ENCODE measurements around the gene ERLIN1.

Gene ERLIN1

DNA sequence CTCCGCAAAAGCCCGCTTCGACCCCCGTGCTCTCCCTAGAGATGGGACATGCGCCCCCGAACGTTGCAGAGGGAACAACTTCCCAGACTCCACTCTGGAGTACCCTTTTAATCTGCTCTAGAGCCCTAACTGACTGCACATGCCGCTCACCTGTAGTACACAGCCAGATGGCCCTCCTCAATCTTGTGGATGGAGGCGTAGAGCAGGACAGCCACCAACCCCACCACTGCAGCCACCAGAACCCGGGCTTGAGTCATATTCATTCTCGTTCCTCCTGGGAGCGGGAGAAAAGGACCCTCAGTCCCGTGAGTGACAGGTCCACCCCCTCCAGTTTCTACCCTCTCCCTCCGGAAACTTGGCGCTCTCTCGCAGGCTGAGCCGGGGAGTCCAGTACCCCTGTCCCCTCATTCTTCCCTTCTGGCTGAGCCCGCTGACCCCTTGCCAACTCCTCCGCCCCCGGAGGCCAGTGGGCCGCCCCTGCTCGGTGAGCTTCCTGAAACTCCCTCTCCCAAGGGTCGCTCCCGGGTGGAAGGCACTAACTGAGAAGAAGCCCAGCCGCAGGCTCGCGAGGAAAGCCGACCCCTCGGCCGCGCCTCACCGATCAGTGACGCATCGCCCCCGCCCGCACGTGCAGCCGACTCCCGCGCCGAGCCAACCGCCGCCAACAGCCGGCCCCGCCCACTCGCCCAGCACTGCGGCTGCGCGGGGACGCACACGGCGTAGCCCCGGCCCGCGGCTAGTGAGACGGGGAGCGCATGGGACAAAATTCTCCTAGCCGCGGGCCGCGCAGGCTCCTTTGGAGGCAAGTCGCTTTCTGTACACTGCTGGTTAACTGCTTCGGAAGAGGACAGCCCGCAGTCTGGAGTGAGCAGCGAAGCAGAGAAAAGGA is at the start of gene ERLIN1:
Gene ERLIN1, minus strand, starts transcription at position 666 of the 889 bp plus-strand sequence. Its CDS starts 403 bp downstream, at position 263.
- DNase-seq, result peak; percentile 81 to 98 (median 85)
- intact Hi-C loops (cut with DNase I), result loop anchor here (1.0 kb wide), 1 partner anchor 82 kb away; the partner anchor contains the start of gene CWF19L1

GRCh38 chr10:100232101-100232500 is 46.3 kb upstream of the ERLIN1 start:
- no peak for DNase-seq
- intact Hi-C loops (cut with DNase I), result no loop called here

GRCh38 chr10:100229819-100230422 is 44.1 kb upstream of the ERLIN1 start:
- intact Hi-C loops (cut with DNase I), result no loop called here

GRCh38 chr10:100223879-100224278 is 38.0 kb upstream of the ERLIN1 start:
- intact Hi-C loops (cut with DNase I), result no loop called here
- no peak for DNase-seq

More at GRCh38 chr10:100229819-100230422, 44.1 kb upstream of the ERLIN1 start:
- no peak for DNase-seq

GRCh38 chr10:100222529-100222928 is 36.7 kb upstream of the ERLIN1 start:
- intact Hi-C loops (cut with DNase I), result no loop called here

GRCh38 chr10:100216006-100216405 is 30.2 kb upstream of the ERLIN1 start:
- DNase-seq, result no peak
- intact Hi-C loops (cut with DNase I), result no loop called here

More at GRCh38 chr10:100222529-100222928, 36.7 kb upstream of the ERLIN1 start:
- no peak for DNase-seq

GRCh38 chr10:100209303-100209702 is 23.5 kb upstream of the ERLIN1 start:
- no peak for DNase-seq
- intact Hi-C loops (cut with DNase I), result no loop called here

- DNase-seq, result no peak
These were observed 22.4 kb upstream of the ERLIN1 start for GRCh38 chr10:100208276-100208675.

DNA sequence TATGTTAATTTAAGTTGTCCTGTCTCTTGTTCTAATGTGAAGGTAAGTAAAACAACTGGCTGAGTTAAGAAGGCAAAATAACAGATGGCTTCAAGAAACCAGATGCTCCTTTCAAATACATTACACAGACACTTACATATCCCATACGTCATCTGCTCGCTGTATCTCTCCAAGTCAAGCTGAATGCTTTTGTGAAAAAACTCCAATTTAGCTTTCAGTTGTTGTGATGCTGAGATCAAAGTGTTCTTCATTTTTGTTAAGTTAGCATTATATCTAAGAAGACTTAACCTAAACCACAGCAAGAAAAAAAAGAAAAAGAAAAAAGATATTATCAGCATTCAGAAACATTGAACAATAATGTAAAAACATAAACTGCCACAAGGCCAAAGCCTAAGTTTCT is 18.5 kb upstream of the ERLIN1 start:
- no peak for DNase-seq
- intact Hi-C loops (cut with DNase I), result no loop called here

More at GRCh38 chr10:100208276-100208675, 22.4 kb upstream of the ERLIN1 start:
- intact Hi-C loops (cut with DNase I), result no loop called here

DNA sequence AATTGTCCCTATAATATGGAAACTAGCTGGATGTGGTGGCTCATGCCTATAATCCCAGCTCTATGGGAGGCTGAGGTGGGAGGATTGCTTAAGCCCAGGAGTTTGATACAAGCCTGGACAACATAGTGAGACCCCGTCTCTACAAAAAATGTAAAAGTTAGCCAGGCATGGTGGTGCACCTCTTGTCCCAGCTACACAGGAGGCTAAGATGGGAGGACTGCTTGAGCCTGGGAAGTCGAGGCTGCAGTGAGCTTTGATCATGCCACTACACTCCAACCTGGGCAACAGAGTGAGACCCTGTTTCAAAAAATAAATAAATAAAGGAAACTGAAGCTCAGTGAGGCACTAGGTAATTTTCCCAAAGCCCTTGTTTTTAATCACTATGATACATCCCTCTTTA is 15.7 kb upstream of the ERLIN1 start:
- DNase-seq, result no peak
- intact Hi-C loops (cut with DNase I), result no loop called here

DNA sequence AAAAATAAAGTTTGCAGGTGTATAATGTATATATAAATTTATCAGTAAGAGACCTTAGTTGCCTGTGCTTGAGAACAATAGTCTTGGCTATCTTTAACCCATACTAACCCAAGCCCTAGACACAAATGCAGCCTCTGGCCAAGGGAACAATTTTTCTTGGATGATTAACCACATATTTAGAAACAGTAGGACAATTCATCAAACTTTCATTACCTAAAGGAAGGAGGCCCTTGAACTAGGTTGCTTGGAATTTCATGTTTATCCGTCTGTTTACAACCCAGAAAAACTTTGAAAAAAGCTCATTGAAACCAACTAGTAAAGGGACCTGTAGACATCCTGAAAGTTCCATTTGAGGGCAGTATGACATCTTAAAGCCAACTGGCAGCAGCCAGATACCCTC is 8.9 kb upstream of the ERLIN1 start:
- intact Hi-C loops (cut with DNase I), result no loop called here
- no peak for DNase-seq

- intact Hi-C loops (cut with DNase I), result no loop called here
- no peak for DNase-seq
These were observed 6.5 kb upstream of the ERLIN1 start for GRCh38 chr10:100192350-100192749.

GRCh38 chr10:100186253-100187212 is 704 bp upstream of the ERLIN1 start:
- intact Hi-C loops (cut with DNase I), result loop anchor here (1.0 kb wide), 1 partner anchor 81 kb away; the partner anchor contains the start of gene CWF19L1

DNA sequence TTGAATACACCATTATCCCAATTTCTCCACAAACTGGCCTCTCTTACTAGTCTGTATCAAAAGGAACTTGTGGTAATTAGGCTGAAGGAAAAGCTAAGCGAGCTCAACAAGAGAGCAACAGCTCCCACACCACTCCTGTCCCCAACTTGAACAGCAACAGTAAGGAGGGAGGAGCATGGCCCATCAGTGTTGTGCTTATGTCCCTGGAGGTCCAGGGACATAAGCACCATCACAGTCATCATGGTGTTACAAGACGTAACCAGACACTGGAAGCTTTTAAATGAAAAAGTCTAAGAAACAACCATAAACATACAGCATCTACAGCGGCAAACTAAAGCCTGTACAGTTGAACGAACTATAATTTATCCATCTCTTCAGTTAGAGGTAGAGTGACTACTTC is 989 bp downstream of the ERLIN1 start:
- intact Hi-C loops (cut with DNase I), result no loop called here
- no peak for DNase-seq

More at GRCh38 chr10:100186253-100187212, 704 bp upstream of the ERLIN1 start:
- DNase-seq, result peak in 6 of 10 donors; percentile 16 to 84 (median 45)

GRCh38 chr10:100184426-100184825 is 1.4 kb downstream of the ERLIN1 start:
- intact Hi-C loops (cut with DNase I), result no loop called here
- DNase-seq, result no peak

GRCh38 chr10:100183481-100183880 is 2.3 kb downstream of the ERLIN1 start:
- DNase-seq, result no peak
- intact Hi-C loops (cut with DNase I), result no loop called here

- DNase-seq, result no peak
- intact Hi-C loops (cut with DNase I), result no loop called here
These were observed 2.9 kb downstream of the ERLIN1 start for GRCh38 chr10:100182908-100183307.

GRCh38 chr10:100182281-100182680 is 3.5 kb downstream of the ERLIN1 start:
- intact Hi-C loops (cut with DNase I), result no loop called here
- DNase-seq, result no peak

GRCh38 chr10:100175875-100176274 is 10.0 kb downstream of the ERLIN1 start:
- DNase-seq, result no peak
- intact Hi-C loops (cut with DNase I), result no loop called here
